ENCODE measurements around the gene LCP2. TPM values are rescaled to one million over a fixed set of nuclear protein-coding genes. Genes with fewer than 3 reads are reported as not detected.

Gene LCP2
- total and polyA plus RNA-seq, 10 of the 15 experiments (the other 5 are each of a cell fraction or from before 2014, with no cell fraction given), result 8.0 to 50.5 (median 20.6) TPM

DNA sequence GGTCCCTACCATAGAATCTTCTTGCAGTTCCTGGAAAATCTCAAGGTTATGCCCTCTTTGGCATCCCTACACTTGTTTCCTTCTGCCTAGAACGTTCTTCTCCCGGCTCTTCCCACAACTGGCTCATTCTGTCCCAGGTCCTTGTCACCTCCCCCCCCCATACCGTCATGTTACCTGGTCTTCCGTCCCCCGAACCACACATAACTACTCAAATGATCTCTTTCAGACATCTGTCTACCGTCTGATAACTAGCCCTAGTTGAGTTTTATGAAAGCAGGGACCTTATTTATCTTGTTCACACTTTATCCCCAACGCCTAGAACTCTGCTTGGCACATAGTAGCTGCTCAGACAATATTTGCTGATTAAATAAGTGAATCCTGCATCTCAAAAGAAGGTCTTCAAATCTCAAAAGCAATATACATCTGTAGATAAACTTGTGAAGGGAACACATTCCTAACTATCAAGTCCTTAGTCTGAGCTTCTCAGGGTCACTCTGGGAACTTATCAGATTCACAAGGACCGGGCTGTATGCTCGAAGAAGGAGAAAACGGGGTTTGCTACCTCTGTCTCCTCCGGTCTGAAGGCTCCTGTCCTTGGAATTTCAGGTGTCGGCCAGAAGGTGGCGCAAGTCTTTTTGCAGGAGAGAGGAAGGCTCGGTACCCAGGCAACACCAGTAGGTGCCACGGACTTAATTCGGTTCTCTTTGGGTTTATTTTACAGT is 30.0 kb downstream of the LCP2 start (continued):
- TF ChIP-seq BCL3 (IDR thresholded peaks at IDR 0.05; ENCODE audit: borderline replicate concordance, insufficient read depth, low read depth, low read length, poor library complexity, severe bottlenecking), result no peak
- TF ChIP-seq ZNF622 (IDR thresholded peaks at IDR 0.05), result no peak
- TF ChIP-seq, protein P1, sequence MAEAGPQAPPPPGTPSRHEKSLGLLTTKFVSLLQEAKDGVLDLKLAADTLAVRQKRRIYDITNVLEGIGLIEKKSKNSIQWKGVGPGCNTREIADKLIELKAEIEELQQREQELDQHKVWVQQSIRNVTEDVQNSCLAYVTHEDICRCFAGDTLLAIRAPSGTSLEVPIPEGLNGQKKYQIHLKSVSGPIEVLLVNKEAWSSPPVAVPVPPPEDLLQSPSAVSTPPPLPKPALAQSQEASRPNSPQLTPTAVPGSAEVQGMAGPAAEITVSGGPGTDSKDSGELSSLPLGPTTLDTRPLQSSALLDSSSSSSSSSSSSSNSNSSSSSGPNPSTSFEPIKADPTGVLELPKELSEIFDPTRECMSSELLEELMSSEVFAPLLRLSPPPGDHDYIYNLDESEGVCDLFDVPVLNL (IDR thresholded peaks at IDR 0.05; ENCODE audit: low read depth, low read length), result no peak
- TF ChIP-seq TBL1XR1 (IDR thresholded peaks at IDR 0.05; ENCODE audit: low read depth, low read length), result no peak
- TF ChIP-seq BCL11A (IDR thresholded peaks at IDR 0.05; ENCODE audit: low read depth, low read length), result no peak
- no peak for TF ChIP-seq SIN3A (IDR thresholded peaks at IDR 0.05; ENCODE audit: low read depth, low read length)
- TF ChIP-seq RCOR1 (conservative IDR thresholded peaks at IDR 0.05; ENCODE audit: low read depth, low read length), result no peak
- no peak for TF ChIP-seq JUND (IDR thresholded peaks at IDR 0.05; ENCODE audit: low read depth, low read length)
- TF ChIP-seq NR2C2 (IDR thresholded peaks at IDR 0.05; ENCODE audit: borderline replicate concordance, control insufficient read depth, insufficient read length, low read depth), result no peak
- no peak for TF ChIP-seq POU2F2 (IDR thresholded peaks at IDR 0.05; ENCODE audit: borderline replicate concordance, low read depth, low read length)
- no peak for TF ChIP-seq FOS (IDR thresholded peaks at IDR 0.05; ENCODE audit: borderline replicate concordance, extremely low read depth, insufficient read length)
- TF ChIP-seq RB1 (IDR thresholded peaks at IDR 0.05; ENCODE audit: borderline replicate concordance), result 0 out of 2 replicates have a peak, but pooled peaks have one; percentile 18
- TF ChIP-seq SMAD1 (IDR thresholded peaks at IDR 0.05; ENCODE audit: low read depth, partially characterized antibody), result no peak
- no peak for TF ChIP-seq NKRF (conservative IDR thresholded peaks at IDR 0.05)
- TF ChIP-seq EED (IDR thresholded peaks at IDR 0.05; ENCODE audit: low read depth), result no peak
- TF ChIP-seq CTCF (IDR thresholded peaks at IDR 0.05 in 2 of 3, conservative IDR thresholded peaks at IDR 0.05 in 1 of 3; ENCODE audit: control insufficient read depth in 2 of 3, extremely low read depth in 1 of 3, insufficient read depth in 1 of 3, low read depth in 3 of 3, low read length in 3 of 3), result peak; percentile 79 to 88 (median 84)
- TF ChIP-seq CHD4 (IDR thresholded peaks at IDR 0.05), result no peak
- no peak for TF ChIP-seq RAD51 (IDR thresholded peaks at IDR 0.05)
- peak; percentile 59; the same call in 1 of the 2 replicates for TF ChIP-seq YY1 (IDR thresholded peaks at IDR 0.05; ENCODE audit: low read depth, low read length)
- 0 out of 2 replicates have a peak, but pooled peaks have one; percentile 56 for TF ChIP-seq ZSCAN29 (IDR thresholded peaks at IDR 0.05)
- no peak for TF ChIP-seq MEF2B (IDR thresholded peaks at IDR 0.05; ENCODE audit: partially characterized antibody, poor library complexity, severe bottlenecking)
- TF ChIP-seq CBX3 (IDR thresholded peaks at IDR 0.05; ENCODE audit: borderline replicate concordance, low read depth), result no peak
- no peak for TF ChIP-seq ZNF207 (IDR thresholded peaks at IDR 0.05; ENCODE audit: borderline replicate concordance)
- peak; percentile 59; the same call in 1 of the 2 replicates for TF ChIP-seq FOXM1 (IDR thresholded peaks at IDR 0.05; ENCODE audit: low read depth, low read length)
- TF ChIP-seq NFYB (IDR thresholded peaks at IDR 0.05; ENCODE audit: insufficient read depth, low read depth, low read length), result no peak
